GM12878 (cell line): ENCODE measurements around the gene ECPAS. TPM values are rescaled to one million over a fixed set of nuclear protein-coding genes. Genes with fewer than 3 reads are reported as not detected.

Experiments used
- ATAC-seq: fragments of 200-7000 bp; cut with Tn5 transposase; 3 replicates; pipeline ENCODE4 v1.9.1; 2020; ENCODE audit warnings: mild to moderate bottlenecking, moderate library complexity
- BruUV-seq: library from RNA; stranded (reverse); fragments of 400-500 nt; replicated peaks from 2 replicates; lab custom pipeline; 2021; lab: Mats Ljungman, UMichigan
- CTCF ChIA-PET: fragments of 300-600 bp; sonication (Branson Sonifier 250); formaldehyde crosslinking; extraction: SDS; loops from one replicate; lab custom pipeline; 2021; ENCODE audit warnings: inconsistent platforms; lab: Yijun Ruan, JAX
- POLR2A ChIA-PET: fragments of 350-600 bp; formaldehyde crosslinking; extraction: SDS; loops from one replicate; lab custom pipeline; 2021; ENCODE audit warnings: inconsistent platforms; lab: Charles Lee
- RAD21 ChIA-PET: fragments of 300-600 bp; sonication (Branson Sonifier 250); formaldehyde crosslinking; loops from one replicate; lab custom pipeline; 2023; ENCODE audit warnings: antibody characterized with exemption; ENCODE audit not compliant: unreplicated experiment; lab: Charles Lee
- SMC1A ChIA-PET: fragments of 300-600 bp; sonication (Branson Sonifier 250); formaldehyde crosslinking; loops from one replicate; lab custom pipeline; 2023; ENCODE audit not compliant: unreplicated experiment, uncharacterized antibody; lab: Charles Lee
- DNase-seq: peaks from one replicate; pipeline ENCODE4 v3.0.0-alpha.2; 2011; ENCODE audit warnings: low read depth, low spot score
- FAIRE-seq: peaks from 3 replicates; lab custom pipeline; 2011; peaks lifted over from hg19 to GRCh38; lab: Jason Lieb, UNC
- H2AFZ ChIP-seq: 2 replicates; pipeline ENCODE4 v1.6.0; 2011; ENCODE audit warnings: low read depth, low read length, control low read depth; ENCODE audit not compliant: control insufficient read depth
- H3K27ac ChIP-seq: 2 replicates; pipeline ENCODE4 v1.5.1; 2011; ENCODE audit warnings: control low read depth; ENCODE audit not compliant: control insufficient read depth, insufficient read depth
- H3K27me3 ChIP-seq, 2 experiments: replicated peaks in 1 of 2; 2 replicates each; pipeline versions ENCODE4 v1.6.0 to v1.6.1; 2011; ENCODE audit warnings: low read length in 1 of 2; ENCODE audit not compliant: control insufficient read depth in 2 of 2, insufficient read depth in 2 of 2
- H3K36me3 ChIP-seq, 2 experiments: 2 replicates each; pipeline ENCODE4 v1.5.1; 2011; ENCODE audit warnings: low read length in 1 of 2; ENCODE audit not compliant: control insufficient read depth in 2 of 2, insufficient read depth in 2 of 2
- H3K4me1 ChIP-seq: 2 replicates; pipeline ENCODE4 v1.6.1; 2011; ENCODE audit warnings: mild to moderate bottlenecking, low read length, moderate library complexity, mixed read lengths; ENCODE audit not compliant: control insufficient read depth, insufficient read depth
- H3K4me2 ChIP-seq: 2 replicates; pipeline ENCODE4 v1.6.0; 2011; ENCODE audit warnings: control low read depth; ENCODE audit not compliant: control insufficient read depth, insufficient read depth
- H3K4me3 ChIP-seq: fragments of 200-600 bp; sonication (generic); 2 replicates; pipeline ENCODE4 v1.5.1; 2016
- H3K79me2 ChIP-seq: 2 replicates; pipeline ENCODE4 v1.6.0; 2011; ENCODE audit warnings: low read length; ENCODE audit not compliant: control insufficient read depth, insufficient read depth
- H3K9ac ChIP-seq: 2 replicates; pipeline ENCODE4 v1.8.0; 2011; ENCODE audit warnings: low read length, control low read depth, mixed read lengths; ENCODE audit not compliant: control insufficient read depth, insufficient read depth
- H3K9me3 ChIP-seq: replicated peaks from 3 replicates; pipeline ENCODE4 v1.5.1; 2011; ENCODE audit warnings: mild to moderate bottlenecking, low read length; ENCODE audit not compliant: control insufficient read depth, insufficient read depth
- H4K20me1 ChIP-seq: 2 replicates; pipeline ENCODE4 v1.6.0; 2011; ENCODE audit not compliant: control insufficient read depth, insufficient read depth
- CBFB ChIP-seq: IDR thresholded peaks from 2 replicates; pipeline ENCODE4 v1.6.1; 2016; ENCODE audit warnings: antibody characterized with exemption, low read depth
- CREB1 ChIP-seq: IDR thresholded peaks from 2 replicates; pipeline ENCODE4 v1.6.1; 2012; ENCODE audit warnings: low read depth, mild to moderate bottlenecking, inconsistent platforms
- GABPA ChIP-seq: IDR thresholded peaks from 2 replicates; pipeline ENCODE4 v1.6.1; 2014; ENCODE audit warnings: antibody characterized with exemption, low read depth, mild to moderate bottlenecking, inconsistent platforms
- HDGF ChIP-seq: fragments of 450-650 bp; IDR thresholded peaks from 2 replicates; pipeline ENCODE4 v1.6.1; 2016; ENCODE audit warnings: antibody characterized with exemption
- JUNB ChIP-seq: IDR thresholded peaks from 2 replicates; pipeline ENCODE4 v1.6.1; 2016; ENCODE audit warnings: antibody characterized with exemption, mild to moderate bottlenecking
- JUND ChIP-seq: IDR thresholded peaks from 2 replicates; pipeline ENCODE4 v1.6.1; 2012; ENCODE audit warnings: low read depth, mild to moderate bottlenecking, low read length, improper control_type of control experiment, moderate library complexity
- MEF2B ChIP-seq: fragments of 450-650 bp; IDR thresholded peaks from 2 replicates; pipeline ENCODE4 v1.6.1; 2018; ENCODE audit warnings: mild to moderate bottlenecking, moderate library complexity; ENCODE audit not compliant: partially characterized antibody, poor library complexity, severe bottlenecking
- NR2C1 ChIP-seq: fragments of 450-650 bp; IDR thresholded peaks from 2 replicates; pipeline ENCODE4 v1.6.1; 2017; ENCODE audit warnings: antibody characterized with exemption, mild to moderate bottlenecking, moderate library complexity
- NR2C2 ChIP-seq: IDR thresholded peaks from 2 replicates; pipeline ENCODE4 v1.6.1; 2011; ENCODE audit warnings: borderline replicate concordance, low read depth; ENCODE audit not compliant: control insufficient read depth, insufficient read length
- POLR2AphosphoS2 ChIP-seq: IDR thresholded peaks from 2 replicates; pipeline ENCODE4 v1.6.1; 2011; ENCODE audit warnings: low read depth, mild to moderate bottlenecking, low read length, improper control_type of control experiment, moderate library complexity
- RAD51 ChIP-seq: fragments of 450-650 bp; IDR thresholded peaks from 2 replicates; pipeline ENCODE4 v1.6.1; 2016; ENCODE audit warnings: moderate library complexity, mild to moderate bottlenecking, inconsistent platforms
- RBBP5 ChIP-seq: fragments of 200-600 bp; sonication (generic); conservative IDR thresholded peaks from 2 replicates; pipeline ENCODE4 v1.6.1; 2016
- SMAD5 ChIP-seq: IDR thresholded peaks from 2 replicates; pipeline ENCODE4 v1.6.1; 2016; ENCODE audit warnings: antibody characterized with exemption, low read depth
- SMC3 ChIP-seq: IDR thresholded peaks from 2 replicates; pipeline ENCODE4 v1.6.1; 2011; ENCODE audit warnings: low read length, improper control_type of control experiment, borderline replicate concordance
- TARDBP ChIP-seq: IDR thresholded peaks from 2 replicates; pipeline ENCODE4 v1.6.1; 2016; ENCODE audit warnings: borderline replicate concordance
- ZNF24 ChIP-seq: fragments of 450-650 bp; IDR thresholded peaks from 2 replicates; pipeline ENCODE4 v1.6.1; 2017; ENCODE audit warnings: antibody characterized with exemption, mild to moderate bottlenecking
- WGBS: methylation state at CpG from one replicate; pipeline ENCODE4 v1.1.6; 2016; ENCODE audit warnings: low lambda C conversion rate; ENCODE audit not compliant: insufficient replicate concordance, insufficient coverage; ENCODE audit errors: missing lambda C conversion rate; 5-methylcytosine and 5-hydroxymethylcytosine counted together
- in situ Hi-C: fragments of 300-500 bp; cut with MboI; formaldehyde crosslinking; loops from 9 replicates; pipeline ENCODE4 v1.14.3; 2018; ENCODE audit warnings: mixed read lengths
- intact Hi-C: fragments of 100-400 bp; cut with micrococcal nuclease; formaldehyde crosslinking; loops from one replicate; pipeline ENCODE4 v1.14.2; 2022; ENCODE audit not compliant: unreplicated experiment
- polyA plus RNA-seq, 11 experiments: library from polyadenylated mRNA; depleted of rRNA in 4 of 11; unstranded in 6 of 11; stranded (reverse) in 5 of 11; fragments of >200 nt; fragmentation: Nextera tagmentation in 4 of 11; fragmentation: Illumina TruSeq in 1 of 11; extraction: Ambion mirVana in 4 of 11; extraction: Trizol in 1 of 11; gene quantifications; 1 replicate in 1 of 11; 2 replicates in 10 of 11; pipeline versions ENCODE4 v1.2.1 to v1.2.3, GENCODE V29; 2011 to 2016; ENCODE audit warnings: inconsistent platforms in 2 of 11, missing spikeins in 2 of 11, low read depth in 1 of 11
- total RNA-seq, 4 experiments: library from RNA; depleted of rRNA in 3 of 4; stranded (reverse); fragments of >200 nt in 3 of 4; fragmentation: Illumina TruSeq in 1 of 4; extraction: Trizol in 1 of 4; gene quantifications; 2 replicates each; pipeline versions ENCODE4 v1.2.1 to v1.2.3, GENCODE V29; 2013 to 2021
- TF ChIP-seq, protein P1 (sequence below): fragments of 450-650 bp; IDR thresholded peaks from 2 replicates; pipeline ENCODE4 v1.6.1; 2017; ENCODE audit warnings: mild to moderate bottlenecking, moderate library complexity
- TF ChIP-seq, protein P2 (sequence below): IDR thresholded peaks from 2 replicates; pipeline ENCODE4 v1.6.1; 2012; ENCODE audit warnings: low read length, inconsistent platforms

ECPAS gene
- total and polyA plus RNA-seq, 10 of the 15 experiments (the other 5 are each of a cell fraction or from before 2014, with no cell fraction given), result 11.2 to 69.8 (median 50.1) TPM

DNA sequence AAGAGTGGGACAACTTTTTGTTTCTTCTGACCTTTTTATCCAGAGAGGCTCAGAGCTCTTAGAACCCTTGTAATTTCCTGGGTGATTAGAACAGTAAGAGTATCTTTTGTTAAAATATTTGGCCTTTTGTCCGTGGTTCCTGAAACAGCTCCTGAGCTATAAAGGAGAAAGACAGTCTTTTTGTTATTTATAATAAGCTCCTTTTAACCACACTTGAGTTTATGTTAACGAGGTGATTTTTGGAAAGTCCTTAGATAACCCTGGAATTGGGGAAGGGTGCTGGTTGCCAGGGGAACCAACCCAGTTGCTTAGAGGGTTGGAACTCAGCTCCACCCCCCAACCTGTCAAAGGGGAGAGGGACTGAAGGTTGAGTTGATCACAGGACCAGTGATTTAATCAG is 45.6 kb upstream of the ECPAS start (continued):
- TF ChIP-seq, protein P1, sequence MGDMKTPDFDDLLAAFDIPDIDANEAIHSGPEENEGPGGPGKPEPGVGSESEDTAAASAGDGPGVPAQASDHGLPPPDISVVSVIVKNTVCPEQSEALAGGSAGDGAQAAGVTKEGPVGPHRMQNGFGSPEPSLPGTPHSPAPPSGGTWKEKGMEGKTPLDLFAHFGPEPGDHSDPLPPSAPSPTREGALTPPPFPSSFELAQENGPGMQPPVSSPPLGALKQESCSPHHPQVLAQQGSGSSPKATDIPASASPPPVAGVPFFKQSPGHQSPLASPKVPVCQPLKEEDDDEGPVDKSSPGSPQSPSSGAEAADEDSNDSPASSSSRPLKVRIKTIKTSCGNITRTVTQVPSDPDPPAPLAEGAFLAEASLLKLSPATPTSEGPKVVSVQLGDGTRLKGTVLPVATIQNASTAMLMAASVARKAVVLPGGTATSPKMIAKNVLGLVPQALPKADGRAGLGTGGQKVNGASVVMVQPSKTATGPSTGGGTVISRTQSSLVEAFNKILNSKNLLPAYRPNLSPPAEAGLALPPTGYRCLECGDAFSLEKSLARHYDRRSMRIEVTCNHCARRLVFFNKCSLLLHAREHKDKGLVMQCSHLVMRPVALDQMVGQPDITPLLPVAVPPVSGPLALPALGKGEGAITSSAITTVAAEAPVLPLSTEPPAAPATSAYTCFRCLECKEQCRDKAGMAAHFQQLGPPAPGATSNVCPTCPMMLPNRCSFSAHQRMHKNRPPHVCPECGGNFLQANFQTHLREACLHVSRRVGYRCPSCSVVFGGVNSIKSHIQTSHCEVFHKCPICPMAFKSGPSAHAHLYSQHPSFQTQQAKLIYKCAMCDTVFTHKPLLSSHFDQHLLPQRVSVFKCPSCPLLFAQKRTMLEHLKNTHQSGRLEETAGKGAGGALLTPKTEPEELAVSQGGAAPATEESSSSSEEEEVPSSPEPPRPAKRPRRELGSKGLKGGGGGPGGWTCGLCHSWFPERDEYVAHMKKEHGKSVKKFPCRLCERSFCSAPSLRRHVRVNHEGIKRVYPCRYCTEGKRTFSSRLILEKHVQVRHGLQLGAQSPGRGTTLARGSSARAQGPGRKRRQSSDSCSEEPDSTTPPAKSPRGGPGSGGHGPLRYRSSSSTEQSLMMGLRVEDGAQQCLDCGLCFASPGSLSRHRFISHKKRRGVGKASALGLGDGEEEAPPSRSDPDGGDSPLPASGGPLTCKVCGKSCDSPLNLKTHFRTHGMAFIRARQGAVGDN, result no peak
- TF ChIP-seq JUND (no peak), SMC3 (no peak), TARDBP (no peak), HDGF (no peak), MEF2B (no peak)

DNA sequence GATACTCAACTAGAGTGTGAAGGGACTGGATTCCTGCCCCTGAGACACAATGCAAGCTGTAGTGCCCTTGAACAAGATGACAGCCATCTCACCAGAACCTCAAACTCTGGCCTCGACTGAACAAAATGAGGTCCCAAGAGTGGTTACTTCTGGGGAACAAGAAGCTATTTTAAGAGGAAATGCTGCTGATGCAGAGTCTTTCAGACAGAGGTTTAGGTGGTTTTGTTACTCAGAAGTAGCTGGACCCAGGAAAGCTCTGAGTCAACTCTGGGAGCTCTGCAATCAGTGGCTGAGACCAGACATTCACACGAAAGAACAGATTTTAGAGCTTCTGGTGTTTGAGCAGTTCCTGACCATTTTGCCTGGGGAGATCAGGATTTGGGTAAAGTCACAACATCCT is 43.2 kb upstream of the ECPAS start:
- no peaks in the 10 kb centered on the region for H3K4me1 ChIP-seq
- WGBS, result 45% methylated on average over 2 of the region's 2 CpGs
- no peak overlapping the region for H3K4me3 ChIP-seq
- ATAC-seq, result no peak
- H4K20me1 ChIP-seq, result no peaks in the 10 kb centered on the region
- H3K27me3 ChIP-seq, result no peaks in the 10 kb centered on the region
- H3K4me2 ChIP-seq, result no peak overlapping the region
- TF ChIP-seq NR2C2 (no peak), RBBP5 (no peak), GABPA (no peak), ZNF24 (no peak), NR2C1 (no peak), CBFB (no peak), JUNB (no peak), POLR2AphosphoS2 (no peak), RAD51 (no peak), SMAD5 (no peak), CREB1 (no peak)
- TF ChIP-seq, protein P2, sequence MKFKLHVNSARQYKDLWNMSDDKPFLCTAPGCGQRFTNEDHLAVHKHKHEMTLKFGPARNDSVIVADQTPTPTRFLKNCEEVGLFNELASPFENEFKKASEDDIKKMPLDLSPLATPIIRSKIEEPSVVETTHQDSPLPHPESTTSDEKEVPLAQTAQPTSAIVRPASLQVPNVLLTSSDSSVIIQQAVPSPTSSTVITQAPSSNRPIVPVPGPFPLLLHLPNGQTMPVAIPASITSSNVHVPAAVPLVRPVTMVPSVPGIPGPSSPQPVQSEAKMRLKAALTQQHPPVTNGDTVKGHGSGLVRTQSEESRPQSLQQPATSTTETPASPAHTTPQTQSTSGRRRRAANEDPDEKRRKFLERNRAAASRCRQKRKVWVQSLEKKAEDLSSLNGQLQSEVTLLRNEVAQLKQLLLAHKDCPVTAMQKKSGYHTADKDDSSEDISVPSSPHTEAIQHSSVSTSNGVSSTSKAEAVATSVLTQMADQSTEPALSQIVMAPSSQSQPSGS, result no peak
- in situ Hi-C loops, result no loop called here
- no peaks in the 10 kb centered on the region for H3K79me2 ChIP-seq
- H3K9ac ChIP-seq, result no peak overlapping the region
- CTCF ChIA-PET, result no interaction called here
- no peaks in the 10 kb centered on the region for H3K36me3 ChIP-seq
- no TSS peak for BruUV-seq
- H2AFZ ChIP-seq, result no peak overlapping the region
- RAD21 ChIA-PET, result no interaction called here
- no peak for DNase-seq
- H3K9me3 ChIP-seq, result peaks cover 3% of the 10 kb centered on the region; the same call in 2 of the 3 replicates
- no peak overlapping the region for H3K27ac ChIP-seq
- intact Hi-C loops, result no loop called here
- POLR2A ChIA-PET, result no interaction called here
- SMC1A ChIA-PET, result no interaction called here
- FAIRE-seq, result peak; percentile 38
